H9 (cell line): ENCODE results near the gene MYCBP2. TPM values are rescaled to one million over a fixed set of nuclear protein-coding genes. Genes with fewer than 3 reads are reported as not detected.

Experiments
- DNase-seq: peaks from one replicate; pipeline ENCODE4 v3.0.0-alpha.2; 2017
- H2AFZ ChIP-seq: one replicate; pipeline ENCODE4 v1.6.1; 2013; ENCODE audit warnings: mild to moderate bottlenecking, low read length, control low read depth, moderate library complexity
- H2AK5ac ChIP-seq: 2 replicates; pipeline ENCODE4 v1.6.1; 2013; ENCODE audit warnings: low read length, control low read depth, mixed read lengths; ENCODE audit not compliant: insufficient read length
- H2BK120ac ChIP-seq: one replicate; pipeline ENCODE4 v1.6.1; 2013; ENCODE audit warnings: low read depth, mild to moderate bottlenecking, low read length, control low read depth, inconsistent platforms; ENCODE audit not compliant: poor library complexity, severe bottlenecking
- H2BK12ac ChIP-seq: 2 replicates; pipeline ENCODE4 v1.6.1; 2013; ENCODE audit warnings: low read length, control low read depth, mixed read lengths, low read depth; ENCODE audit not compliant: insufficient read length
- H2BK15ac ChIP-seq: 2 replicates; pipeline ENCODE4 v1.6.1; 2013; ENCODE audit warnings: low read depth, low read length, control low read depth
- H2BK20ac ChIP-seq: one replicate; pipeline ENCODE4 v1.6.1; 2013; ENCODE audit warnings: low read depth, mild to moderate bottlenecking, low read length, control low read depth, inconsistent platforms; ENCODE audit not compliant: poor library complexity, severe bottlenecking
- H2BK5ac ChIP-seq: 2 replicates; pipeline ENCODE4 v1.6.1; 2013; ENCODE audit warnings: low read length, control low read depth, mixed read lengths; ENCODE audit not compliant: insufficient read length
- H3K14ac ChIP-seq: 2 replicates; pipeline ENCODE4 v1.6.1; 2013; ENCODE audit warnings: low read length, control low read depth; ENCODE audit not compliant: insufficient read depth
- H3K18ac ChIP-seq: 2 replicates; pipeline ENCODE4 v1.6.1; 2013; ENCODE audit warnings: low read depth, mild to moderate bottlenecking, mixed read lengths, low read length, control low read depth; ENCODE audit not compliant: insufficient read length
- H3K23ac ChIP-seq: 2 replicates; pipeline ENCODE4 v1.6.1; 2013; ENCODE audit warnings: low read length, control low read depth, mixed read lengths, low read depth; ENCODE audit not compliant: insufficient read length
- H3K23me2 ChIP-seq: 2 replicates; pipeline ENCODE4 v1.6.1; 2013; ENCODE audit warnings: low read depth, mild to moderate bottlenecking, mixed read lengths, low read length, control low read depth; ENCODE audit not compliant: insufficient read length, poor library complexity, severe bottlenecking
- H3K27ac ChIP-seq: 2 replicates; pipeline ENCODE4 v1.5.1; 2013; ENCODE audit warnings: low read length, control low read depth, mixed read lengths, low read depth; ENCODE audit not compliant: insufficient read length
- H3K27me3 ChIP-seq: 2 replicates; pipeline ENCODE4 v1.6.1; 2013; ENCODE audit warnings: low read length, control low read depth, inconsistent platforms; ENCODE audit not compliant: insufficient read depth
- H3K4ac ChIP-seq: 2 replicates; pipeline ENCODE4 v1.6.1; 2013; ENCODE audit warnings: low read depth, mild to moderate bottlenecking, control low read depth, inconsistent platforms, low read length, moderate library complexity
- H3K4me1 ChIP-seq: 2 replicates; pipeline ENCODE4 v1.6.1; 2013; ENCODE audit warnings: low read length, control low read depth, inconsistent platforms; ENCODE audit not compliant: insufficient read depth
- H3K4me2 ChIP-seq: 2 replicates; pipeline ENCODE4 v1.6.1; 2013; ENCODE audit warnings: low read length, control low read depth, mixed read lengths; ENCODE audit not compliant: insufficient read length, insufficient read depth
- H3K56ac ChIP-seq: 2 replicates; pipeline ENCODE4 v1.6.1; 2013; ENCODE audit warnings: low read depth, mild to moderate bottlenecking, mixed read lengths, low read length, control low read depth; ENCODE audit not compliant: insufficient read length
- H3K79me1 ChIP-seq: 2 replicates; pipeline ENCODE4 v1.6.1; 2013; ENCODE audit warnings: low read depth, mild to moderate bottlenecking, moderate library complexity, low read length, control low read depth, inconsistent platforms; ENCODE audit not compliant: insufficient read depth, poor library complexity, severe bottlenecking
- H3K79me2 ChIP-seq: 2 replicates; pipeline ENCODE4 v1.6.1; 2013; ENCODE audit warnings: low read length, control low read depth, inconsistent platforms; ENCODE audit not compliant: insufficient read depth
- H3K9ac ChIP-seq: 2 replicates; pipeline ENCODE4 v1.6.1; 2013; ENCODE audit warnings: low read length, control low read depth, mixed read lengths; ENCODE audit not compliant: insufficient read length; ENCODE audit errors: extremely low read depth
- H3K9me3 ChIP-seq: one replicate; pipeline ENCODE4 v1.6.1; 2013; ENCODE audit warnings: low read depth, low read length, inconsistent platforms; ENCODE audit not compliant: control insufficient read depth
- H3T11ph ChIP-seq: one replicate; pipeline ENCODE4 v1.6.1; 2013; ENCODE audit warnings: mild to moderate bottlenecking, low read length, control low read depth, inconsistent platforms
- H4K20me1 ChIP-seq: one replicate; pipeline ENCODE4 v1.6.1; 2013; ENCODE audit not compliant: control insufficient read depth, insufficient read length, insufficient read depth
- H4K5ac ChIP-seq: 2 replicates; pipeline ENCODE4 v1.6.1; 2013; ENCODE audit warnings: low read depth, mild to moderate bottlenecking, mixed read lengths, low read length, control low read depth; ENCODE audit not compliant: insufficient read length
- H4K8ac ChIP-seq: replicated peaks from 2 replicates; pipeline ENCODE4 v1.6.1; 2013; ENCODE audit warnings: low read length, control low read depth, mixed read lengths, low read depth; ENCODE audit not compliant: insufficient read length
- H4K91ac ChIP-seq: 2 replicates; pipeline ENCODE4 v1.6.1; 2013; ENCODE audit warnings: low read depth, mild to moderate bottlenecking, moderate library complexity, mixed read lengths, low read length, control low read depth; ENCODE audit not compliant: insufficient read length
- H3K27ac Mint-ChIP-seq, 3 experiments: 2 replicates in 2 of 3; 3 replicates in 1 of 3; pipeline ENCODE4 v1.8.0; 2020 to 2021; ENCODE audit warnings: mixed read lengths in 3 of 3, mild to moderate bottlenecking in 1 of 3, moderate library complexity in 1 of 3
- H3K27me3 Mint-ChIP-seq: 2 replicates; pipeline ENCODE4 v1.8.0; 2021; ENCODE audit warnings: low read depth, mild to moderate bottlenecking, moderate library complexity, mixed read lengths
- H3K36me3 Mint-ChIP-seq, 3 experiments: 2 replicates in 2 of 3; 3 replicates in 1 of 3; pipeline ENCODE4 v1.8.0; 2020 to 2021; ENCODE audit warnings: low read depth in 3 of 3, mixed read lengths in 3 of 3; ENCODE audit not compliant: insufficient read depth in 1 of 3
- H3K4me1 Mint-ChIP-seq, 2 experiments: 2 replicates each; pipeline ENCODE4 v1.8.0; 2020; ENCODE audit warnings: mixed read lengths in 2 of 2
- H3K4me3 Mint-ChIP-seq, 2 experiments: 2 replicates in 1 of 2; 3 replicates in 1 of 2; pipeline ENCODE4 v1.8.0; 2020 to 2021; ENCODE audit warnings: mild to moderate bottlenecking in 2 of 2, mixed read lengths in 2 of 2, moderate library complexity in 1 of 2
- H3K9me3 Mint-ChIP-seq, 2 experiments: 2 replicates in 1 of 2; 3 replicates in 1 of 2; pipeline ENCODE4 v1.8.0; 2020; ENCODE audit warnings: mild to moderate bottlenecking in 2 of 2, mixed read lengths in 2 of 2, moderate library complexity in 1 of 2
- CTCF ChIP-seq: fragments of 200-600 bp; sonication (generic); conservative IDR thresholded peaks from 3 replicates; pipeline ENCODE4 v1.8.0; 2021; ENCODE audit warnings: antibody characterized with exemption, mild to moderate bottlenecking
- WGBS: extraction: QIAGEN DNeasy Blood & Tissue Kit; methylation state at CpG from one replicate; pipeline ENCODE4 v1.1.7; 2013; ENCODE audit warnings: missing lambda C conversion rate, low lambda C conversion rate, mixed read lengths; ENCODE audit not compliant: insufficient read length; ENCODE audit errors: extremely low coverage; 5-methylcytosine and 5-hydroxymethylcytosine counted together
- total RNA-seq: library from RNA; stranded (reverse); gene quantifications from 2 replicates; pipeline ENCODE4 v1.2.1, GENCODE V29; 2021

MYCBP2 gene
- total RNA-seq, 1 experiment from 2014 or later: 32.0 TPM

GRCh38 chr13:77291774-77292173, 35.1 kb downstream of the MYCBP2 start:
- Histone ChIP-seq H3K14ac (no peak overlapping the region), H3K79me1 (no peaks in the 10 kb centered on the region), H3K27me3 (no peaks in the 10 kb centered on the region), H3K23me2 (no peaks in the 10 kb centered on the region), H3K27ac (no peak overlapping the region), H2BK5ac (no peak overlapping the region), H3K23ac (no peak overlapping the region), H2BK15ac (no peak overlapping the region), H3K9me3 (no peaks in the 10 kb centered on the region), H4K8ac (no peak overlapping the region), H4K5ac (no peak overlapping the region), H3T11ph (no peak overlapping the region), H2BK12ac (no peak overlapping the region), H3K56ac (no peak overlapping the region), H2AFZ (no peak overlapping the region), H4K20me1 (no peaks in the 10 kb centered on the region), H3K4me1 (no peaks in the 10 kb centered on the region; the same call in 1 of the 2 replicates), H3K4ac (no peak overlapping the region), H2AK5ac (no peak overlapping the region), H2BK20ac (no peak overlapping the region), H3K18ac (no peak overlapping the region), H3K79me2 (no peaks in the 10 kb centered on the region), H4K91ac (no peak overlapping the region), H3K9ac (no peak overlapping the region), H3K4me2 (no peak overlapping the region), H2BK120ac (no peak overlapping the region)
- no peak overlapping the region; a peak in 1 of 7 replicates for H3K27ac Mint-ChIP-seq
- no CpG with 5 or more reads among the region's 4 CpGs for WGBS
- no peaks in the 10 kb centered on the region for H3K27me3 Mint-ChIP-seq
- DNase-seq: no peak
- H3K9me3 Mint-ChIP-seq: no peaks in the 10 kb centered on the region; a peak in 1 of 5 replicates
- H3K4me3 Mint-ChIP-seq: no peak overlapping the region
- TF ChIP-seq CTCF: no peak
- peaks cover 16 to 20% (median 18%) of the 10 kb centered on the region in 3 experiments for H3K36me3 Mint-ChIP-seq
- peaks cover 16 to 17% of the 10 kb centered on the region in 2 experiments for H3K4me1 Mint-ChIP-seq
